Activated CD4-positive, CD25-positive, alpha-beta regulatory T cell treated with anti-CD3 and anti-CD28 coated beads, Interleukin-2, amount 50 U/mL, for 16 hours (primary cell): ENCODE measurements around the gene PRPF4.

Experiments used
- DNase-seq: peaks from one replicate; pipeline ENCODE4 v3.0.0-alpha.2; 2020; ENCODE audit warnings: low read depth, low spot score

Gene PRPF4

DNA sequence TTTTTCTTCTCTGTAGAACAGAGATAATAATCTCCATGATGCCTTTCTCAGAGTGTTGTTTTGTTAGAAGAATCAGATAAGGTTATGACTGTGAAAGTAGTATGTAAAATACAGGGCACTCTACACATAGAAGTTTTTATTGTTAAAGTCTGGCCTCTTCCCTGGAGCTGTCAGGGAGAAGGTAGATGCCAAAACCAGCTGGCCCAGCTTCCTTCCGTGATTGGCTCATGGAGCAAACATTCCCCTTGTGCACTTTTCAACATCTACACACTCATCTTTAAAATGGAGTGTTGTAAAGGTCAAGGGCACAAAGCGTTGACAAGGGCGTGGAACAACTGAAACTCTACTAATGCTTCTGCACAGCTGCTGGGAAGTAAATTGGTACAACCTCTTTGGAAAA lies 35.1 kb downstream of the PRPF4 start:
- DNase-seq: no peak

DNA sequence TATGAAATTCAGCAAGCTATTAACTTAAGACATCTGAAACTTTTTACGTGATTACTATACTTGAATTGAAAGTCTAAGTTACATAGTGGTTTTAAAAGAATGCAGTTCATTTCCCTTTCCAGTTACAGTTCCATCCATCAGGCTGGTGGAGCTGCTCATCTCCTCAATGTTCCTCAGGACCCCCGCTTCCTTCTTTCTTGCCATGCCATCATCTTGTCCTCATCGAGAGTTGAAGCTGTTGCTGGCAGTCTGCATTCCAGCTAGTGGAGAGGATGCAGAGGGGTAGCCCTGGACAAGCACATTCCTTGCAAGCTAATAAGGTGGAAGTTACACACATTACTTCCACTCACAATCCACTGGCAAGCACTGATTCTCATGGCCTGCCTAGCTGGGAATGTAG lies 36.5 kb downstream of the PRPF4 start:
- DNase-seq: no peak

DNA sequence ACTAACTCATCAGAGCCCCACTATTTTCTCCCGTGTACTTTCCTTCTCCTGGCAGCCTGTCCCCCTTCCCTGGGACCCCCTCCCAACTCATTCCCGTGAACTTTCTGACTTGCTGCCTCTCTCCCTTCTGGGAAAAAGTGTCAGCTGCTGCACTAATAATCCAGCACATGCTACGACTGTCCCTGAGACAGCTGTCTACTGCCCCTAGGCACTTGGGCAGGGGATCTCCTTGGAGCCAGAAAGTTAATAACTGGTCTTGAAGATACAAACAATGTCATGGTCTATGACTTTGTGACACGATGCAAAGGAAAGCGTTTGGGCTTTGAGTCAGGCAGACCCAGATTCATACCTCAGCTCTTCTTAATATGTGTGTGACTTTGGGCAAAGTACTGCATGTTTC lies 37.8 kb downstream of the PRPF4 start:
- no peak for DNase-seq

DNA sequence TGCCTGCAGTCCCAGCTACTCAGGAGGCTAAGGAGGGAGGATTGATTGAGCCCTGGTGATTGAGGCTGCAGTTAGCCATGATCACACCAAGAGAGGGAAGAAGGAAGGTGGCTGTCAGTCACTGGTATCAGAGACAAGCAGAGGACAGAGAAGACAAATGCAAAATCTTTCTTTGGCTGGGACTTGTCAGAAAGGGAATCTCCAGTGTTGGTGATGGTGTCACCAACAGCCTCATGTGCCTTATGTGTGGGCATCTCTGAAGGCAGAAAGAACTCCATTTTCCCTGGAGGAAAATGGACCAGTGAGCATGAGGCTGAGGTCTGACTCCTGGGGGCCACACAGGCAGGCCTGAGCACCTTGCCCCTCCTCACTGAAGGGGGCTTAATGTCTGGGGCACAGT lies 39.8 kb downstream of the PRPF4 start:
- DNase-seq: no peak

DNA sequence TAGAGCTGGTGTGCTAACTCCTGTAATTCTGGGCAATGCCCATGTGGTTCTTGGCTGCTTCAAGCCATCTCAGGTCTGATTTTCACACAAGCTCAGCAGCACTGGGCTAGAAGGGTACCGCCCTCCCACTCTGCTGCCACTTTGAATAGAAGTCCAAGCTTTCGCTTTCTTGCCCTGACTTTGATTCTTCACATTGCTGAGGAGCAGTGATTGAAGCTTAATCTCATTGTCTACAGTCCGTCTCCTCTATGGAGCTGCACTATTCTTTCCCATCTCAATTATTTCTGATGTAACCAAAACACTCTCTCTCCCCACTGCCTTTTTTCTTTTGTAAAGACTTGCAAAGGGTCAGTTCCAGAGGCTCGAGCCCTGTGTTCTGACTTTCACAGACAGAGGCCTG lies 40.6 kb downstream of the PRPF4 start:
- no peak for DNase-seq

DNA sequence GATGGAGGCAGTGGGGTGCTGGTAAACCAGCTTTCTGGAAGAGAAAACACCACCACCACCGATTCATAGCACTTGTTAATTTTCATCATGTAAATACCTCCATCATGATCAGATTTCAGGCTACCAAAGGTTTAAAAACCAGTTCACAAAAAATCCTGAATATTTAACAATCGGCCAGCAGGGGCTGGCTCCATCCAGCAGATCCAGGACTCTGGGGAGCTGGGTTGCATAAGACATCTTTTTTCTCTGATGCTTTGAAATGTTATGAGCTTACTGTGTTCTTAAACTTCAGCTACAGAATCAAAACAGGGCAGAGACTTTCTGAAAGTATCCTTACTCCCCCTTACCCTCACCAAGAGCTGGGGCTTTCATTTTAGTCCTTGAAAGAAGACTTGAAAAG lies 42.3 kb downstream of the PRPF4 start:
- no peak for DNase-seq

DNA sequence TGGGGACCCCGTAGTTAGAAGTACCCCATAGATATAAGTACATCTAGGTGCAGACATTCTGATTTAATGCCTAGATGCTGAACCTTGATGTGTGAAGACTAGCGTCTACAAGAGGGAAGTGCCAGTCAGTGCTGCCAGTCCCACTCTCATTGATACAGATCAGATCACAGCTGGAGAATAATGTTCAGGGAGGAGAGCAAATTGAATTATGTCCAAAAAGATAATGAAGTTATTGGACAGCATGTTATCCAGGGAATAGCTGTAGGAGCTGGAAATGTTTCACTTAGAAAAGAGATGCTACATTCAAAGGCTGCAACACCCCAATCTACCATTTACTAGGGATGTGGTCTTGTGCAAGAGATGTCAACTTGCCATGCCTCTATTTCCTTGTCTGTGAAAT lies 43.6 kb downstream of the PRPF4 start:
- DNase-seq: no peak

DNA sequence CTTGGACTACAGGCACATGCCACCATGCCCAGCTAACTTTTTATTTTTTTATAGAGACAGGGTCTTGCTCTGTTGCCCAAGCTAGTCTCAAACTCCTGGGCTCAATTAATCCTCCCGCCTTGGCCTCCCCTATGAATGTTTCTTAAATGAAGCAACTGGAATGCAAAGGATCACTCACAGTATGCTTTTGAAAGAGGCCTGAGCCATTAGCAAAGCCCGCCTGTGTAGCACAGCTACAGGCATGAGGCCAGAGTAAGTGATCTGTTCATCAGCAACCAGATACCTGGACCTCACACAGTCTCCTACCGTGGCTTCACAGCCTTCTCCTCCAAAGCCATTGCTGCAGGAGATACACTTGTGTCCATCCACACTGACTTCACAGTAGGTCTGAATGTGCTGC lies 44.6 kb downstream of the PRPF4 start:
- no peak for DNase-seq

DNA sequence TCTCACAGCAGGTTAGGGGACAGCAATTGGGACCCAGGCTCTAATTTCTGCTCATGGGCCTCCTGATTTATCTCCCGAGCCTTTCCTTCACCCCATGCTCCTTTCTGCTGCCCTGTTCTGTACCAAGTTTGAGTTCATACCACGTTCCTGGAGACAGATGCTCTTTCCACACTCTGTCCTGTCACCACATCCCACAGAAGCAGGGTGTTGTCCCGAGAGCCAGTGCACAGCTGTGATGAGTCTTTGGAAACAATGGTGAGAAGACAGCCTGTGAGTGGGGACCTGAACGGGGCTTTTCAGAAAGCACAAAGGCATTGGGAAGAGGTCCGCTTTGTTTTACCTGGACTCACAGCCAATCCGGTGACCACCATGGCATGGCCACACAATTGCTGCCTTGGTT lies 47.2 kb downstream of the PRPF4 start:
- no peak for DNase-seq

DNA sequence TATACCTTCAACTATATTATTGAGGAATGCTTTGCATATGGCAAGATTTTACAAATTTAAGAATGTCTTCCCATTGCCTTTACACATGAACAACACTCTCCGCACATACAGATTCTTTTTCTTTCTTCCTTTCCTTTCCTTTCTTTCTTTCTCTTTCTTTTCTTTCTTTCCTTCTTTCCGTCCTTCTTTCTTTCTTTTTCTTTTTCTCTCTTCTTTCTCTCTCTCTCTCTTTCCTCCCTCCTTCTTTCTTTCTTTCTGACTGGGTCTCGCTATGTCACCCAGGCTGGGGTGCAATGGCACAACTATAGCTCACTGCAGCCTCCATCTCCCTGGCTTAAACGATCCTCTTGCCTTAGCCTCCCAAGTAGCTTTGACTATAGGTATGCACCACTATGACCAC lies 50.8 kb downstream of the PRPF4 start:
- DNase-seq: no peak

DNA sequence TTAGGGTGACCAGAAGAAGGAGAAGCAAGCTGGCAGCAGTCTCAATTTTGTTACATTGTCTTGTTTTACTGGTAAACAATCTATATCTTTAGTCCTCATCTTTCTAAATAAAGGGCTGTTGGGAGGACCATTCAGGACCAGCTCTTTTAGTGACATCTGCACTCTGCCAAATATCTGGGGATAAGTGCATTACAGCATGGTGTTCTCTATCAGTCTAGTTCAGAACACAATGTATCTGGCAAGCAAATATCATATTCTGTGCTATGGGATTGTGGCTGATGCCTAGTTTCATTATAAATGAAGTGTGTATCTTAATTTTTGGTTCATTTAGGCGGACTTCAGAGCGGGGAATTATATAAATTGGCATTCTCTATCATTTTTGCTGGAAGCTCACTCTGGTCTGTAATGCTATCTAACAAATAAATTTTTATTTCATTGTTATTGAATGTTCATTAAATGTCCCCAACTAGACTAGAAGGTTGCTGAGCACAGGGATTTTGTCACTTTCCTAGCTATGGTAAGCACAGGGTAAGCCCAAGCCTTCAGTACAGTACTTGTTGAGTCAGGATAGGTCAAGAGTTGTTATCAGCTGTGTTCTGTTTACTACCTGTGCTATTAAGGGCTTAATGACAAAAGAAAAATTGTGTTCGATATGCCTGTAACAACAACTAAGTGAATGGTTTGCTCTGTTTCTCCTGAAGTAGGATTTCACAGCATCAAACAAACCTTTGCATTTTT lies 52.8 kb downstream of the PRPF4 start:
- no peak for DNase-seq

DNA sequence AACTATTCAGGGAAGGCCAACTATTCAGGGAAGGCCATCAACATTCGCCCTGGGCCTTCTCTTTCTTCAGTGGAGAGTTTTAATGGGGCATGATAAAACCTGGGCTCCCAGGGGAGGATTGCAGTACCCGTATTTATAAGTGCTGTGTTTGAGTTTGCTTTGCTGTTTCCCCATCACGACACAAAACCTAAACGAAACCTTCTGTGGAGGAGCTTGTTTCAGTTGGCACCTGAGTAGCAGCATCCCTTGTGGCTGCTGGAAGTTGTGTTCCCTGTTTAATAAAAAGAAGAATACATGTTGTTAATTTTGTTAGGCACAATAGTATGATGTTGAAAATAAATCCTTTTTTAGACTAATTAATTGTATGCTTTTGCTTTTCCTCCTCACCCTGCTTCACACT lies 56.3 kb downstream of the PRPF4 start:
- no peak for DNase-seq

DNA sequence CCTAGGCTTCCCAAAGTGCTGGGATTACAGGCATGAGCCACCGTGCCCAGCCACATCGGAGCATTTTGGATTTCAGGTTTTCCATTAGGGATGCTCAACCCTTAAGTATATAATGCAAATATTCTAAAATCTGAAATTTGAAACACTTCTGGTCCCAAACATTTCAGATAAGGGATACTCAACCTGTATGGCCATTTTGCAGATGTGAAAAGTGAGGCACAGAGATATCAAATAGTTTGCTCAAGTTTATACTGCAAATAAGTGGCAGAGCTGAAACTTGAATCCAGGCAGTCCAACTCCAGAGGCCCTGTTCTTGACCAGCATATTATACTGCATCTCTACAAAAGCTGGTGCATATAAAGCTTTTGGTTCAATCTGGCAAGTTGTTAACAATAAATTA lies 62.3 kb downstream of the PRPF4 start:
- DNase-seq: no peak

DNA sequence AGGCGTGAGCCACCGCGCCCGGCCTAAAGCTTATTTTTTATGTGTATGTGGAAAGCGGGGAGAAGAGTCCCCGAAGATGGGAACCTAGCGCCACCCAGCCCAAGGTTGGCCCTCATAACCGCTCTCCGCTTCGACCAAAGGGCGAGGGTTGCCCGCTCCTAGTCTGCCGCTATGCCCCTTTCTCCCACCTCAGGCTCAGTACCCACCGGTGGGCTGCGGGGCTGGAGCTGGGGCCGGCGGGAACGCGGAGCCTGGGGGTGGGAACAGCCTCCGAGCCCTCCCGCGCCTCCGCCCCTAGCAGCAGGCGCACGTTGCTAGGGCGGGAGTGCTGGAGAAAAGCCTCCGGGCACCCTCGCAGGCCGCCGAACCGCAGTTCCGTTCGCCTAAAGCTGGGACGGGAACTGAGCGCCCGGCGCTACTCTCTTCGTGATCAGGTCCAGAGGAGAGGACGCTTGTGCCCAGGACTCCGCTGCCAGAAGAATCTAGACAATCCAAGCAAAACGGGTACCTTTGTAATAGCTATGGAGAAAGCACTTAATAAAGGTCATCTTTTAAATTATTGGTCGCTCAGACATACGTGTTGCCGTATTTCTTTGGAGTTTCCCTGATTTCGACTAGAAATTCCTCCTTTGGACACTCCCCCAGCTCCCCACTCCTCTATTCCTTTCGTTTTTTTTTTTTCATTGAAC lies 64.7 kb downstream of the PRPF4 start, which contains the start of gene WDR31:
TSS of gene WDR31 (minus strand) at position 265 of the 689 bp plus-strand sequence. CDS start 8,253 bp downstream, outside the sequence.
- DNase-seq: peak; percentile 58

DNA sequence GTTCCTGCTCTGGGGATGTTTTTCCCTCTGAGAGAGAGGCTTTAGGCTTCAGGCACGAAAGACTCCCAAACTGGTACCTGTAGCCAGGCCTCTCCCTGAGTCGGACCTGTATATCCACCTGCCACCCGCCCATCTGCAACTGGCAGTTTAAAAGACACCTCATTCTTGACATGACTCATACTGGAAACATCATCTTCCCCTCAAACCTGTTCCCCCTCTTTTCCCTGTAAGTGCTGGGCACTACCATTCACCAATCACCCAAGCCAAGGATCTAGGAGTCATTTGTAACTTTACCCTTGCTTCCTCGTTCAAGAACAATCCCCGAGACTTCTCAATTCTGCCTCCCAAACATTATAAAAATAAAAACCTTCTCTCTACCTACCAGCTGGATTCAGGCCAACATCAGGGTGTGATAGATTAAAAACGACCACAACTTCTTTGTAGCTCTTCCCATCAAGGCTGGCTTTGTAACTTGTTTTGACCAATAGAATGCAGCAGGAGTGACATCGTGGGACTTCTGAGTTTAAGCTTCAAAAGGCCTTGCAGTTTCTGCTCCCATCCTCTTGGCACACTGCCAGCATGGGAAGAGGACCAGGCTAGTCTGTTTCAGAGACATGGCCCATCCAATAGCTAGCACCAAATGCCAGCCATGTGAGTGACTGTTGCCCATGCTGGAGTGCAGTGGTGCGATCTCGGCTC lies 66.4 kb downstream of the PRPF4 start:
- DNase-seq: no peak
